Neuronal stem cell (in vitro differentiated cells): Measurements from ENCODE around the gene MAS1.

Experiments used
- DNase-seq: peaks from one replicate; pipeline ENCODE4 v3.0.0-alpha.2; 2013; ENCODE audit warnings: low spot score
- H2AFZ ChIP-seq: one replicate; pipeline ENCODE4 v1.6.1; 2013; ENCODE audit warnings: mild to moderate bottlenecking, low read length, inconsistent platforms
- H2AK5ac ChIP-seq: 2 replicates; pipeline ENCODE4 v1.6.1; 2013; ENCODE audit warnings: low read depth, mild to moderate bottlenecking, inconsistent platforms, low read length, moderate library complexity, mixed read lengths
- H2BK120ac ChIP-seq: 2 replicates; pipeline ENCODE4 v1.6.1; 2013; ENCODE audit warnings: low read depth, mild to moderate bottlenecking, inconsistent platforms, low read length, moderate library complexity, mixed read lengths
- H2BK12ac ChIP-seq: one replicate; pipeline ENCODE4 v1.6.1; 2013; ENCODE audit warnings: low read length, inconsistent platforms
- H2BK15ac ChIP-seq: 2 replicates; pipeline ENCODE4 v1.6.1; 2013; ENCODE audit warnings: mild to moderate bottlenecking, low read length, inconsistent platforms, mixed read lengths
- H2BK5ac ChIP-seq: one replicate; pipeline ENCODE4 v1.6.1; 2013; ENCODE audit warnings: inconsistent platforms, mild to moderate bottlenecking, low read length, moderate library complexity
- H3K14ac ChIP-seq: one replicate; pipeline ENCODE4 v1.6.1; 2013; ENCODE audit warnings: low read length, inconsistent platforms
- H3K18ac ChIP-seq: 2 replicates; pipeline ENCODE4 v1.6.1; 2013; ENCODE audit warnings: low read length, inconsistent platforms
- H3K23ac ChIP-seq: 2 replicates; pipeline ENCODE4 v1.6.1; 2013; ENCODE audit warnings: low read depth, mild to moderate bottlenecking, mixed read lengths, low read length, inconsistent platforms; ENCODE audit not compliant: poor library complexity
- H3K27ac ChIP-seq: replicated peaks from 3 replicates; pipeline ENCODE4 v1.5.1; 2013; ENCODE audit warnings: low read length, inconsistent platforms
- H3K27me3 ChIP-seq, 3 experiments: 2 replicates each; pipeline ENCODE4 v1.6.1; 2013; ENCODE audit warnings: low read length in 3 of 3, mild to moderate bottlenecking in 2 of 3, inconsistent platforms in 1 of 3, low read depth in 1 of 3, mixed read lengths in 1 of 3, moderate library complexity in 1 of 3; ENCODE audit not compliant: control insufficient read depth in 3 of 3, insufficient read depth in 3 of 3
- H3K36me3 ChIP-seq, 2 donors: replicated peaks in 1 of 2; 2 replicates each; pipeline ENCODE4 v1.6.1; 2013; ENCODE audit warnings: low read length in 2 of 2; ENCODE audit not compliant: control insufficient read depth in 2 of 2, insufficient read depth in 2 of 2
- H3K4ac ChIP-seq: 2 replicates; pipeline ENCODE4 v1.6.1; 2013; ENCODE audit warnings: inconsistent platforms, mild to moderate bottlenecking, low read length, moderate library complexity
- H3K4me1 ChIP-seq, 2 donors: 1 replicate in 1 of 2; 2 replicates in 1 of 2; pipeline ENCODE4 v1.6.1; 2013; ENCODE audit warnings: low read length in 2 of 2, low read depth in 1 of 2; ENCODE audit not compliant: control insufficient read depth in 2 of 2, insufficient read depth in 1 of 2
- H3K4me2 ChIP-seq: one replicate; pipeline ENCODE4 v1.6.1; 2013; ENCODE audit warnings: mild to moderate bottlenecking, low read length, inconsistent platforms; ENCODE audit not compliant: insufficient read depth, poor library complexity, severe bottlenecking
- H3K4me3 ChIP-seq, 2 donors: 2 replicates each; pipeline ENCODE4 v1.5.1; 2013; ENCODE audit warnings: low read length in 2 of 2, mild to moderate bottlenecking in 2 of 2, inconsistent platforms in 1 of 2, moderate library complexity in 1 of 2
- H3K79me1 ChIP-seq: one replicate; pipeline ENCODE4 v1.6.1; 2013; ENCODE audit warnings: low read depth, mild to moderate bottlenecking, inconsistent platforms, low read length, moderate library complexity
- H3K9ac ChIP-seq: one replicate; pipeline ENCODE4 v1.6.1; 2013; ENCODE audit warnings: mild to moderate bottlenecking, low read depth, low read length, inconsistent platforms; ENCODE audit not compliant: poor library complexity
- H3K9me3 ChIP-seq, 2 donors: replicated peaks in 1 of 2; 2 replicates each; pipeline versions ENCODE3 to v1.6.1; 2013; ENCODE audit warnings: low read length in 2 of 2, mild to moderate bottlenecking in 2 of 2, inconsistent platforms in 1 of 2, low read depth in 1 of 2, mixed read lengths in 1 of 2, moderate library complexity in 1 of 2; ENCODE audit not compliant: control insufficient read depth in 2 of 2, insufficient read depth in 1 of 2
- H4K8ac ChIP-seq: one replicate; pipeline ENCODE4 v1.6.1; 2013; ENCODE audit warnings: low read depth, mild to moderate bottlenecking, inconsistent platforms, low read length, moderate library complexity
- H4K91ac ChIP-seq: one replicate; pipeline ENCODE4 v1.6.1; 2013; ENCODE audit warnings: low read length, low read depth, mild to moderate bottlenecking, inconsistent platforms; ENCODE audit not compliant: poor library complexity
- WGBS, 2 donors: extraction: QIAGEN DNeasy Blood & Tissue Kit; methylation state at CpG; one replicate each; pipeline ENCODE4 v1.1.7; 2013; ENCODE audit warnings: missing lambda C conversion rate in 2 of 2, mixed read lengths in 1 of 2; ENCODE audit not compliant: insufficient read length in 2 of 2, insufficient replicate concordance in 1 of 2; ENCODE audit errors: extremely low coverage in 2 of 2; 5-methylcytosine and 5-hydroxymethylcytosine counted together

MAS1 gene

GRCh38 chr6:159931846-159932245 lies 41.1 kb downstream of the MAS1 start:
- Histone ChIP-seq H3K27ac (no peak overlapping the region), H3K36me3 (no peaks in the 10 kb centered on the region), H3K14ac (no peak overlapping the region), H2BK120ac (no peak overlapping the region), H3K23ac (no peak overlapping the region), H3K4ac (no peak overlapping the region), H2BK5ac (no peak overlapping the region), H3K4me1 (no peaks in the 10 kb centered on the region), H3K4me2 (no peak overlapping the region), H2BK12ac (no peak overlapping the region), H3K79me1 (no peaks in the 10 kb centered on the region), H3K4me3 (no peak overlapping the region), H4K91ac (no peak overlapping the region), H2AK5ac (no peak overlapping the region), H3K18ac (no peak overlapping the region), H3K9me3 (no peaks in the 10 kb centered on the region), H2AFZ (no peak overlapping the region), H3K9ac (no peak overlapping the region), H3K27me3 (peaks cover 0 to 29% (median 0%) of the 10 kb centered on the region in 3 experiments), H2BK15ac (no peak overlapping the region), H4K8ac (no peak overlapping the region)
- no peak for DNase-seq
- no CpG with 5 or more reads among the region's 4 CpGs for WGBS, 2 donors

GRCh38 chr6:159933077-159933476 lies 42.3 kb downstream of the MAS1 start:
- H2BK120ac ChIP-seq = no peak overlapping the region
- H3K4me2 ChIP-seq = no peak overlapping the region
- no peak overlapping the region for H4K91ac ChIP-seq
- H3K36me3 ChIP-seq = no peaks in the 10 kb centered on the region
- no peak for DNase-seq
- peaks cover 0 to 2% of the 10 kb centered on the region in 2 donors for H3K9me3 ChIP-seq
- no peak overlapping the region for H2AK5ac ChIP-seq
- H2BK5ac ChIP-seq = no peak overlapping the region
- peaks cover 0 to 29% (median 0%) of the 10 kb centered on the region in 3 experiments for H3K27me3 ChIP-seq
- no peak overlapping the region for H3K23ac ChIP-seq
- no CpG with 5 or more reads among the region's 1 CpG for WGBS, 2 donors
- H3K27ac ChIP-seq = no peak overlapping the region
- H3K4me1 ChIP-seq = no peaks in the 10 kb centered on the region
- H3K9ac ChIP-seq = no peak overlapping the region
- no peak overlapping the region for H4K8ac ChIP-seq
- no peak overlapping the region for H3K4ac ChIP-seq
- no peak overlapping the region for H2BK12ac ChIP-seq
- no peak overlapping the region for H3K18ac ChIP-seq
- no peak overlapping the region for H2AFZ ChIP-seq
- H3K14ac ChIP-seq = no peak overlapping the region
- no peak overlapping the region for H2BK15ac ChIP-seq
- no peak overlapping the region for H3K4me3 ChIP-seq
- H3K79me1 ChIP-seq = no peaks in the 10 kb centered on the region

GRCh38 chr6:159934181-159934580 lies 43.4 kb downstream of the MAS1 start:
- H3K27me3 ChIP-seq = peaks cover 0 to 29% (median 0%) of the 10 kb centered on the region in 3 experiments
- H3K27ac ChIP-seq = no peak overlapping the region
- no peak overlapping the region for H2AFZ ChIP-seq
- H3K14ac ChIP-seq = no peak overlapping the region
- no peak overlapping the region for H3K4me3 ChIP-seq
- no peak for DNase-seq
- H3K9me3 ChIP-seq = peaks cover 0 to 2% of the 10 kb centered on the region in 2 donors
- H4K91ac ChIP-seq = no peak overlapping the region
- H3K4me1 ChIP-seq = no peaks in the 10 kb centered on the region
- no peak overlapping the region for H3K4ac ChIP-seq
- no peak overlapping the region for H3K4me2 ChIP-seq
- H3K23ac ChIP-seq = no peak overlapping the region
- no peaks in the 10 kb centered on the region for H3K79me1 ChIP-seq
- no peak overlapping the region for H3K9ac ChIP-seq
- no peak overlapping the region for H2BK5ac ChIP-seq
- no peak overlapping the region for H2BK12ac ChIP-seq
- no peak overlapping the region for H3K18ac ChIP-seq
- H2BK120ac ChIP-seq = no peak overlapping the region
- H3K36me3 ChIP-seq = no peaks in the 10 kb centered on the region
- WGBS, 2 donors = no CpG with 5 or more reads among the region's 4 CpGs
- H2BK15ac ChIP-seq = no peak overlapping the region
- no peak overlapping the region for H4K8ac ChIP-seq
- H2AK5ac ChIP-seq = no peak overlapping the region

GRCh38 chr6:159935065-159935464 lies 44.3 kb downstream of the MAS1 start:
- H3K23ac ChIP-seq = no peak overlapping the region
- no peak overlapping the region for H3K4ac ChIP-seq
- H4K91ac ChIP-seq = no peak overlapping the region
- no peak for DNase-seq
- H3K36me3 ChIP-seq = no peaks in the 10 kb centered on the region
- no peak overlapping the region for H3K14ac ChIP-seq
- no peak overlapping the region for H3K4me2 ChIP-seq
- no peaks in the 10 kb centered on the region for H3K79me1 ChIP-seq
- H3K9ac ChIP-seq = no peak overlapping the region
- H3K4me1 ChIP-seq = no peaks in the 10 kb centered on the region
- no peak overlapping the region for H2BK5ac ChIP-seq
- H3K27me3 ChIP-seq = peaks cover 0 to 25% (median 0%) of the 10 kb centered on the region in 3 experiments
- no peak overlapping the region for H4K8ac ChIP-seq
- H2BK120ac ChIP-seq = no peak overlapping the region
- H2BK15ac ChIP-seq = no peak overlapping the region
- no peak overlapping the region for H2BK12ac ChIP-seq
- no peak overlapping the region for H3K18ac ChIP-seq
- no peak overlapping the region for H2AFZ ChIP-seq
- no CpG with 5 or more reads among the region's 2 CpGs for WGBS, 2 donors
- H3K4me3 ChIP-seq = no peak overlapping the region
- no peak overlapping the region for H3K27ac ChIP-seq
- H2AK5ac ChIP-seq = no peak overlapping the region
- peaks cover 0 to 2% of the 10 kb centered on the region in 2 donors for H3K9me3 ChIP-seq
